GM06990 (cell line): ENCODE results near the gene TESPA1.

ENCODE experiments used
- DNase-seq: peaks from one replicate; pipeline ENCODE4 v3.0.0-alpha.2; 2011; ENCODE audit not compliant: insufficient read length; ENCODE audit errors: extremely low read depth
- H3K27me3 ChIP-seq: replicated peaks from 2 replicates; pipeline ENCODE4 v1.6.0; 2011; ENCODE audit warnings: low read length; ENCODE audit not compliant: control insufficient read depth, insufficient read depth
- H3K36me3 ChIP-seq: 2 replicates; pipeline ENCODE4 v1.5.1; 2011; ENCODE audit warnings: low read length; ENCODE audit not compliant: control insufficient read depth, insufficient read depth
- H3K4me3 ChIP-seq: replicated peaks from 2 replicates; pipeline ENCODE4 v1.5.1; 2011; ENCODE audit warnings: low read depth, mild to moderate bottlenecking, control low read depth, low read length
- TF ChIP-seq, protein P1 (sequence below): IDR thresholded peaks from 2 replicates; pipeline ENCODE4 v1.5.1; 2011; ENCODE audit warnings: low read length, control low read depth, mild to moderate bottlenecking, inconsistent platforms; ENCODE audit not compliant: insufficient read depth, poor library complexity, severe bottlenecking

Gene TESPA1

DNA sequence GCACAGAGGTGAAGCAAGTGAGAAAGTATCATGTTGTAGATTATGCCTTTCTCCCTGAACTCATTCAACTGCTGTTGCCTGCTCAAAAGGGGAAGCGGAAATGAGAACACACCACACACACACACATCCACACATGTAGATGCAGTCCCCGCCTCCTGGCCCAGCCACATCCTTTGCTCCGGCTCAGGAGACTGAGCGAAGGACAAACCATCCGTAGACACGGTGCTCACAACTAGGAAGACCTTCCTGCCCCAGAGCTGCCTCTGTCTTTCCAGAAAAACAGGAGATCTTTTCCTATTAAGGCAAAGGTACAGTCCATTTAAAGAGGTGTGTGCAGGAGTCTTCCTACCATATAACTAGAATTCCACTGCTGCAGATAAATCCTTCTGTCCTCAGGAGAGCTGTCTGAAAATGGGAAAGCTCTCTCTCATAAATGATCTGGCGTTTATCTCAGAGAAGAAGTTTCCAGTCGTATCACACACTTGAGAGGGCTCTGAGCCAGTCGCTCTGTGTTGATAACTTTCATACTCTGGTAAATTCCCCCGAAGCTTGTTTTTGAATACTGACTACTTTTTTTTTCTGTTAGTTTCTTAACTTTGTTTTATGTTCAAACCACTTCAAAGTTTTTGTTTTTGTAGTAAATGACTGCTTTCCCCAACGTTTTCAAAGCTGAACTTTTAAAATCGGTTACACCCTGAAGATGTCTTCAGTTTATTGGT lies at the start of gene TESPA1:
Gene TESPA1, minus strand, starts transcription at position 105 of the 719 bp plus-strand sequence. CDS start 10,200 bp downstream, outside the sequence.
- peak; percentile 75 for DNase-seq
- no peaks in the 10 kb centered on the region; the same call in 1 of the 2 replicates for H3K36me3 ChIP-seq
- TF ChIP-seq, protein P1, sequence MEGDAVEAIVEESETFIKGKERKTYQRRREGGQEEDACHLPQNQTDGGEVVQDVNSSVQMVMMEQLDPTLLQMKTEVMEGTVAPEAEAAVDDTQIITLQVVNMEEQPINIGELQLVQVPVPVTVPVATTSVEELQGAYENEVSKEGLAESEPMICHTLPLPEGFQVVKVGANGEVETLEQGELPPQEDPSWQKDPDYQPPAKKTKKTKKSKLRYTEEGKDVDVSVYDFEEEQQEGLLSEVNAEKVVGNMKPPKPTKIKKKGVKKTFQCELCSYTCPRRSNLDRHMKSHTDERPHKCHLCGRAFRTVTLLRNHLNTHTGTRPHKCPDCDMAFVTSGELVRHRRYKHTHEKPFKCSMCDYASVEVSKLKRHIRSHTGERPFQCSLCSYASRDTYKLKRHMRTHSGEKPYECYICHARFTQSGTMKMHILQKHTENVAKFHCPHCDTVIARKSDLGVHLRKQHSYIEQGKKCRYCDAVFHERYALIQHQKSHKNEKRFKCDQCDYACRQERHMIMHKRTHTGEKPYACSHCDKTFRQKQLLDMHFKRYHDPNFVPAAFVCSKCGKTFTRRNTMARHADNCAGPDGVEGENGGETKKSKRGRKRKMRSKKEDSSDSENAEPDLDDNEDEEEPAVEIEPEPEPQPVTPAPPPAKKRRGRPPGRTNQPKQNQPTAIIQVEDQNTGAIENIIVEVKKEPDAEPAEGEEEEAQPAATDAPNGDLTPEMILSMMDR = no peak
- peak within 1 kb of the TSS; percentile 64 for H3K4me3 ChIP-seq
- no peaks in the 10 kb centered on the region for H3K27me3 ChIP-seq

DNA sequence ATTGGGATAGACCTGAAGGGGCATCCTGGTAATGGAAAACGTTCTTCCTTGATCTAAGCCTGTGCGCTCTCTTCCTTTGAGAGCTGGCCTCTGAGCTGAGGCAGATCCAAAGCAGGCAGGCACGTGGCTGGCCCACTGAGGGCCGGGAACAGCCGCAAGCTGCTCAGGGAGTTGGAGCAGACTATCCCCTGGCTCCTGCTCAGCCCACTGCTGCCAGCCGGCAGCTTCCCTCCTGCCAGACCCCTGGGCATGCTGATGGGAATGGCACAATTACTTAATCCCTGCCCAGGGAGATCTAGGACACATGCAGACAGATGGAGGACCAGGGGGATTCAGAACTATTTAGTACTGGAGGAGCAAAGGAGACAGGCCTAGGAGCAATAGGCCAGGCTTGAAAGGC lies 49.7 kb upstream of the TESPA1 start:
- H3K27me3 ChIP-seq = no peaks in the 10 kb centered on the region; the same call in 1 of the 2 replicates

DNA sequence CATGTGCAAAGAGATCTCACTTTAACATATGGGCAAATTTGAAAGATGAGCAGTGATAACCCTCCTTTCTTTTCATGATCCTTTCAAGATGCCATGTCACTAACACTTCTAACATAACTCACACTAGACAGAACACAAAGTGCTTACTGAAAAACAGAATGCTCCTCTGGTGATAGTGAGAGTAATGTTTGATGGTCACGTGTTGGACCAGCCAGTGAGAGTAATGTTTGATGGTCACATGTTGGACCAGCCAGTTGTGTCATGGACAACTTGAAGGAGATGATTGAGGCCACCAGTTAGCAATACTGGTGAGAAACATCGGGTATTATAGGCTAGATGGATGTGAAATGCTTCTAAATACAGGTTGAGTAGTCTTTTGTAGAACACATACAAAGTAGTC lies 40.9 kb upstream of the TESPA1 start:
- no peak for DNase-seq
- H3K36me3 ChIP-seq = no peaks in the 10 kb centered on the region

More for the DNA sequence above, 49.7 kb upstream of the TESPA1 start:
- no peak for DNase-seq
- Histone ChIP-seq H3K36me3 (no peaks in the 10 kb centered on the region), H3K4me3 (no peak overlapping the region)
- TF ChIP-seq, protein P1 = no peak

GRCh38 chr12:55024575-55024974 lies 40.0 kb upstream of the TESPA1 start:
- no peak for DNase-seq
- TF ChIP-seq, protein P1 = no peak
- no peaks in the 10 kb centered on the region for H3K36me3 ChIP-seq
- no peak overlapping the region for H3K4me3 ChIP-seq
- peaks cover 2% of the 10 kb centered on the region; the same call in 1 of the 2 replicates for H3K27me3 ChIP-seq

More for the DNA sequence above, 40.9 kb upstream of the TESPA1 start:
- TF ChIP-seq, protein P1 = no peak
- no peak overlapping the region for H3K4me3 ChIP-seq
- H3K27me3 ChIP-seq = 0 out of 2 replicates have a peak, but pooled peaks cover 2% of the 10 kb centered on the region

DNA sequence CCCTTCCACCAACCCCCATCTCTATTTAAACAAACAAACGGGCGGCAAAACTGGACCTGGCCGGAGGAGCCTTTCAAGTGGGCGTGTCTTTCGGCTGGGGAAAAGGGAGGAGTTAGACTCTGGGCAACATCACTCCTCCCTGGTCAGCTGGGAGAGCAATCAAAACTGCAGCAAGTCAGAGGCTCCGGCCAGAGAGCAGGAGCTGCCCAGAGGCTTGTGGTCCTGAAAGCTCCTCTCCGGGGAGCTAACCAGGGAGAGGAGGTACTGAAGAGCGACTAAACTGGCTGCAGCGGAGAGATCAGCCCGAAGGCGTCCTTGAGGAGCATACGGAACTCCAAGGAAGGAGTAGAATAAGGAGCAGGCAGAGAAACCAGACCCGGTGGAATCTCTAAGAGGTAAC lies 35.2 kb upstream of the TESPA1 start, which contains the start of gene NEUROD4:
Gene NEUROD4, plus strand, starts transcription at position 191 of the 400 bp plus-strand sequence. CDS start 6,466 bp downstream, outside the sequence.
- no peak for DNase-seq
- H3K4me3 ChIP-seq = no peak within 1 kb of the TSS
- no peaks in the 10 kb centered on the region; the same call in 1 of the 2 replicates for H3K27me3 ChIP-seq
- TF ChIP-seq, protein P1 = no peak
- no peaks in the 10 kb centered on the region for H3K36me3 ChIP-seq
